Femur (tissue), 1 donor: Measurements from ENCODE around the gene MCUR1.
"Not testable (repeated sequence)": the region's sequence is repeated elsewhere in the genome, so short reads cannot be mapped to it uniquely, and the experiment has no call there.

ENCODE experiments used
- DNase-seq: peaks from one replicate; pipeline ENCODE4 v3.0.0-alpha.2; 2017

MCUR1 gene

DNA sequence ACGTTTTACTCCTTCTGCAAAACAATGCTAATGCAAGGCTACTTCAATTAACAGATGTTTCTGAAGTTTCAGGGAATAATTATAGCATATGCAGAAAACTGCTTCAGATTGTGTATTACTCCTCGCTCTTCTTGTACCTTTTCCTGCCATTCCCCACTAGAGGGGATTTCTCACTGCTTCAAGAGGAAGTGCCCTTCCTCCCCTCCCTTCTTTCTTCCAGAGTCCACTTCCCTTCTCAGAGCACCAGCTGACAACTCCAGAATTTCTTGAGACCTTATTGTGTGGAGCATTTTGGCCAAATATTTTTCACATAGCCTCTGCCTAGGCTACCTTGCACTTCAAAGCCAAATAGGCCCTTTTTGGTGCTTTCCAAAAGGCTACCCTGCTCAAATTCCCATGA lies 12.7 kb upstream of the MCUR1 start:
- DNase-seq = no peak

DNA sequence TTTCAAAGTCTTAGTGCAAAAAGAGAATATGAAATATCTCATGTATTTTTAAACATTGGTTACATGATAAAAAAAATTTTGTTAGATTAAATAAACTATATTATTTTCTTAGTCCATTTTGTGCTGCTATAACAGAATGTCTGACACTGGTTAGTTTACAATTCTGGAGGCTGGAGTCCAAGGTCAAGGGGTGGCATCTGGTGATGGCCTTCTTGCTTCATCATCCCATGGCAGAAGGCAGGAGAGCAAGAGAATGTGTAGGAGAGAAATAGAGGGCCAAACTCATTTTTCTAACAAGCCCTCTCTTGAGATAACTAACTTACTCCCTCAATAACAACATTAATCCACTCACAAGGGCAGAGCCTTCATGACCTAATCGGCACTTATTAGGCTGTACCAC lies 11.5 kb upstream of the MCUR1 start:
- DNase-seq = no peak

DNA sequence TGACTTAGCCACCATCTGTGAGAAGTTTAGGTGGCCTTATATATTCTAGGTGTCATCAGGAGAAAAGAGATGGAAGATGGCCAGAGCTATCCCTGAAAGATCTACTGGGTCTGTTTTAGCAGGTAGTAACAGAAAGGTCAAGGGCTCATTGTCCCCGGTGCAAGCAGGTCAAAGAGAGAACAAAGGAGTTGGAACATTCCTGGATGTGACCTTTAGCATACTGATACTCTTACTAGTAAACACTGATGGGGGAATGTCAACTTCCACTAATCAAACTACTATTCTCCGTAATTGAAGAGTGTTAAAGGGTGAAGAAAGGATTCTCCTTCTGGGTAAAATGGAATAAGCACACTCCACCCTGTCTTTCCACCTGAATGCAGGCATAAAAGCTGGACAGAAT lies 4.0 kb upstream of the MCUR1 start:
- no peak for DNase-seq

DNA sequence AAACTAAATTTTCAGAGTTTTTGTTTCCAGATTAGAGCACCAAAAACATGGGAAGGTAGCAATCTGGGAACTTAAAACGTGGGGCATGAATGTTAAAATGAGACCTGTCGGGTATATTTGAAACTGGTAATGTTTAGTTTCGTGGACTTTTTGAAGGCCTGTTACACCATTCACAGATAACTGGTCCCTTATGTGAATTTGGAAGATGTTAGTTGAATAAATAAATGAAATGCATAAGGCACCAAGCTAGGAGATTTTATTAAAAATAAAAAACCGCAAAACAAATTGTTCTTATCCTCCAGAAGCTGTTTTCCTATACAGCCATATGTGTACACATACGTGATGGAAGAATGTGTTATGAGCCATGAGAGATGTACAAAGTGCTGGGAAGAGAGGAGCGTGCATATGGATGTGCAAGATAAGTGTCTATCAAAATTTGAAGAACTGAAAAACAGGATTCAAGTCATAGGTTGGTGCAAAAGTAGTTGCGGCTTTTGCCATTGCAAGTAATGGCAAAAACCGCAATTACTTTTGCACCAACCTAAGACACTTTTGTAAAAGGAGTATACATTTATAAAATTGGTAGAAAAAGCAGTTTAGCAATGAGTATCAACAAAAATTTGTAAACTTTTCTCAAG lies 700 bp upstream of the MCUR1 start:
- no peak for DNase-seq

DNA sequence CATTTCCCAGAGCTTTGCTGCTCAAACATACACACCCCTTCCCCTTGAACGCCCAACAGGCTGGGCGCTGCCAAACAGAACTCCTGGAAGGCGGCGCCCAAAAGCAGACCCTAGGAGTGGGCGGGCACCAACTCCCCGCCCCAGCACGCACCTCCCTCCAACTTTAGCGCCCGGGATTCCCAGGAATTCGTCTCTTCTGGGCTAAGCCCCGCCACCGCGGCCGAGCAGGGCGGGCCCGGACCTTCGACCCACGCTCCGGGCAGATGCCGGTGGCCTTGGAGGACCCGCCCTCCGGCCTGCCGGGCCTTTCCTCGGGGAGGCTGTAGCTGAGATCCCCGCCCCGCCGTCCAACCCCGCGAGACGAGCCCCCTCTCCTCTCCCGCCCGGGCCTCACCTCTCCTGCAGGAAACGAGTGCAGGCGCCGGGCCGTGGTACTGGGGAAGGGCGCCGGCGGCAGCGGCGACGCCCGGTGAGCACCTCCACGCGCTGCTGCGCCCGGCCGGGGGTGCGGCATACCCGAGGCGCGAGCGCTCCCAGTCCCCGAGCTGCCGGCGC lies 659 bp downstream of the MCUR1 start:
- peak; percentile 87 for DNase-seq

DNA sequence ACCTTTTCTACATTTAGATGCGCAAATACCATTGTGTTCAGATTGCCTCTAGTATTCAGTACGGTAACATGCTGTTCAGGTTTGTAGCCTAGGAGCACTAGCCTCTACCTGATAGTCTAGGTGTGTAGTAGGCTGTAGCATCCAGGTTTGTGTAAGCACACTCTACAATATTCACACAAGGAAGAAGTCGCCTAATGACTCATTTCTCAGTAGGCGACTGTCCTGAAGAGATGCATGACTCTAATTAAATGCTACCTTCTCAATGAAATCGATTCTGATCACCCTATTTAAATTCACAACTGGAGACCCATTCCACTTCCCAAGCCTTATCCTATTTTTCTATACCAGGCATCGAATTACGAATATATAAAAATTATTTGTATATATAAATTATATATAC lies 1.3 kb downstream of the MCUR1 start:
- DNase-seq = no peak

DNA sequence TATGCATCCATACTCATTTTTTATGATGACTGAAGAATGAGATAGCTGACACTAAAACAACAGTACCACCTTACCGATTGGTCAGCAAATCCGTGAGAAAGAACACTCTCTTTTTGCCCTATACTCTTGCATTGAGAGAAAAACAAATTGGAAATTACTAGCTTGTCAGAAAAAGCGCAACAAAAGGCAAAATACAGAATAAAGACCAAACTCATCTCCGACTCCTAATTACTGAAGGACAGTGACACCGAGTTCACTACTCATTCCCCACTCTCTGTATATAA lies 2.1 kb downstream of the MCUR1 start:
- no peak for DNase-seq

DNA sequence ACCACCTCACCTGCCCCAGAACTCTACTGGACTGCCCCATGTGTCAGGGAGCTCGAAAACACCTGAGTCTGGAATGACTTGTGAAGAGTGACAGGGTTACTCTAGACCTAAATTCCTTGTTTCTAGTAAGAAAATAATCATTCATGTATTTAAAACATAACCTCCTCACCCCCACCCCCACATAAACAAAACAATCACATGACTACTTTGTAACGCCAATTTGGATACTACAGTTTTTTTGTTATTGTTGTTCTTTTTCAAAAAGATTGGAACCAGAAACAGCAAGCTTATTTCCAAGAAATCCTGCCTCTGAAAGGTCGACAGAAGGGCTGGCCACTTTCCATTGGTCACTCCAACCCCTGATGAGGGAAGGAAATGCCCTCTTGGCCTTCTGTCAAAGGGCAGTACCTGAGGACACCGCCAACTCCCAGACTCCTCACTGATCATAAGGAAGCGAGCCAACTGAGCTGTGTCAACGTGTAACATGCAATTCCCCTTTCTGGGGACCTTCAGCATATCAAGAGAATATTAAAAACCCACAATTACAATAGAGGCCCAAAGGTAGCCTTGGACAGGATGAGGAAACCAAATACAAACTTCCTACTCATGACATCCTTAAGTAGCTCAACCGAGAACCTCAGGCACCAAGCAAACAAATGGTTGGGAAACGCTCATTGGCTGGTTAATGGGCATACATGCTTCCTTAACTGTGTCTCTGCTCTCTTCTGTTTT lies 2.6 kb downstream of the MCUR1 start:
- DNase-seq = no peak

DNA sequence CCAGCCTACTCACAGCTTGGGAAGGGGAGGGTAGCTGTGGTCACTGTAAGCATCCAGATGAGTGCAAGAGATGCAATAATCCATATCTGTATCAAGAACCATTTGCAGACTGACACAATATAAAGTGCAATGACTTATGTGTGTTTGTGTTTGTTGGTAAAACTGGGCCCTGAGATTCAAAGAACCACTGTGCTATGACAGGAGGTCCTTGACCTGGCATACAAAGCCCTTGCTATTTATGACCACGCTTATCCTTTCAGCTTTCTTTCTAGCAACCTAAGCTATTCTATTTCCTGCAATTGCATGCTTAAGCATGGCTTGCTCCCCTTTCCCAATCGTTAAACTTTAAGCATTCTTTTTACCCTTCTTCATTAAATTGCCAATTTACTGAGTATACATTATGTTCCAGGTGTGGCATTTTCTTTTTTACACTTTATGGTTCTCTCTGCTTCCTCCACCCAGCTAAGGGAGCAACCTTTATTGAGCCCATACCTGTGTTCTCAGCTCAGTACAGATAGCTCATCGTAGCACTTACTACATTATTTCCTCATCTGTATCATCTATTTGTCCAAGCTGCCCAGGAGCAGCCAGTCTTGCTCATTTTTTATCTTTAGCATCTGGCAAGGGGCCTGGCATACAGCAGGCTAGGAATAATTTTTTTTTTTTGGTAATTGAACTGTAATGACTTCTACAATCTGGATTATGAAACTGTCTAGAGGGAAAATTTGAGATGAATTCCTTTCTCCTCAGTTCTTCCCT lies 3.5 kb downstream of the MCUR1 start:
- no peak for DNase-seq

DNA sequence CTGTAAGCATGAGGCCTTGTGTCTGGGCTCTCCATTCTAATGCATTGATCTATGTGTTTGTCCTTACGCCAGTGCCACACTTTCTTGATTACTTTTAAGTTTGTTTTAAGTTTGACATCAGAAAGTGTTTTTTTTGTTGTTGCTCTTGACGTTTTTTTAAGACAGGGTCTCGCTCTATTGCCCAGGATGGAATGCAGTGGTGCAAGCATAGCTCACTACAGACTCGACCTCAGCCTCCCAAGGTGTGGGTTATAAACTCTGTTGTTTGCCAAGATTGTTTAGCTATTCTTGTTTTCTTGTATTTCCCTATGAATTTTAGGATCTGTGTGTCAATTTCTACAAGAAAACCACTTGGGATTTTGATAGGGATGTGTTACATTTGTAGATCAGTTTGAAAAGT lies 5.6 kb downstream of the MCUR1 start:
- no peak for DNase-seq

DNA sequence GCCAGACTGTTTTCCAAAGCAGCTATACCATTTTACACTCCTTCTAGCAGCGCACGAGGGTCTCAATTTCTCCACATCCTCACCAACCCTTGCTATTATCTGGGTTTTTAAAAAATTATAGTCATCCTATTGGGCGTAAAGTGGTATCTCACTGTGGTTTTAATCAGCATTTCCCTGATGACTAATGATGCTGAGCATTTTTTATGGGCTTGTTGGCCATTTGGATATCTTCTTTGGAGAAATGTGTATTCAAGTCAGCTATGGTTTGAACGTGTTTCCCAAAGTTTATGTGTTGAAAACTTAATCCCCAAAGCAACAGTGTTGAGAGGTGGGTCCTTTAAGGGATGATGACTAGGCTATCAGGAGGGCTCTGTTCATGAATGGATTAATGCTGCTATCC lies 6.7 kb downstream of the MCUR1 start:
- no peak for DNase-seq

DNA sequence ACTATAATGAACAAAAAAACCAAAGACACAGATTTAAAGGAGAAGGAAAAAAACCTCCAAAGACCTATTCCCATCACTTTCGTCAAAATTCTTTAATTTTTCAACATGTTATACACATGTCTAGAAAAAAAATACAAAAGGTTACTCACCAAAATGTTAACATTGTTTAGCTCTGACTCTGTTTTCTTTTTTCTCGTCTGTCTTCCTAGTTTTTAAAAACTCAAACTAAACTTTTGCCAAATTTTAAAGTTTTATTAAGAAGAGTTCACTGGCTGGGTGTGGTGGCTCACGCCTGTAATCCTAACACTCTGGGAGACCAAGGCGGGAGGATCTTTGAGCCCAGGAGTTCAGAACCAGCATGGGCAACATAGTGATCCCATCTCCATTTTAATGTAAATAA lies 10.8 kb downstream of the MCUR1 start:
- DNase-seq = no peak

DNA sequence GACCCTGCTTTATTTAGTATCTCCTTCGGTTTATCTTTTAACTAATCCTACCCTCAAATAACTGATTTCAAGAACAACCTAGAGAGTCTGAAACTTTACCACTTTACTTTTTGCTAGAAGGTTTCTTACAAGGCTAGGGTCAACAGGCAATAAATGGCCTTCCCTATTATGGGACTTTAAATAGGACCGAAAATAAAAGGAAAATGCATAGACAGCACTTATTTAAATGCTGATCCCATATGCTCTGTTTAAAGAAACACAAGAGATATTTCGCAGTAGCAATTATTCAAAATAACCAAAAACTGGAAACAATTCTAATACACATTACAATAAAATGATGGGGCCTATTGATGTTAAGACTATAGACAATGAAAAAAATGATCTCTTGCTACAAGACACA lies 13.7 kb downstream of the MCUR1 start:
- no peak for DNase-seq

DNA sequence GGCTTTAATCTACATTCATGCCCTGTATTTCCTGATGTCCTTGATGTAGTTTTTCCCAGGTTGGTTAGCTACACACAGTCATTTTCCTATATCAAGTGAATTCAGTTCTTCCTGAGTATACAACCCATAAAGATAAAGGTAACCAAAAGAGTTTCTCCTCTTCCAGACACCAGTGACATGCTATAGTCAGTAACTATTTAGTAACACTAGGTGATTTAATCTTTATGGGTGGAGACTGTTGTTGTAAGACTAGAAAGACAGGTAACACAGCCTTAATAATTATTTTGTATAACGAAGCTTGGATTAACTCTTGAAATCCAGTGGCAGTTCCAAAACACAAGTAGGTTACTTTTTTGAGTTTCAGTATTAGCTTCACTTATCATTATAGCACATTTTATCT lies 17.6 kb downstream of the MCUR1 start:
- no peak for DNase-seq

DNA sequence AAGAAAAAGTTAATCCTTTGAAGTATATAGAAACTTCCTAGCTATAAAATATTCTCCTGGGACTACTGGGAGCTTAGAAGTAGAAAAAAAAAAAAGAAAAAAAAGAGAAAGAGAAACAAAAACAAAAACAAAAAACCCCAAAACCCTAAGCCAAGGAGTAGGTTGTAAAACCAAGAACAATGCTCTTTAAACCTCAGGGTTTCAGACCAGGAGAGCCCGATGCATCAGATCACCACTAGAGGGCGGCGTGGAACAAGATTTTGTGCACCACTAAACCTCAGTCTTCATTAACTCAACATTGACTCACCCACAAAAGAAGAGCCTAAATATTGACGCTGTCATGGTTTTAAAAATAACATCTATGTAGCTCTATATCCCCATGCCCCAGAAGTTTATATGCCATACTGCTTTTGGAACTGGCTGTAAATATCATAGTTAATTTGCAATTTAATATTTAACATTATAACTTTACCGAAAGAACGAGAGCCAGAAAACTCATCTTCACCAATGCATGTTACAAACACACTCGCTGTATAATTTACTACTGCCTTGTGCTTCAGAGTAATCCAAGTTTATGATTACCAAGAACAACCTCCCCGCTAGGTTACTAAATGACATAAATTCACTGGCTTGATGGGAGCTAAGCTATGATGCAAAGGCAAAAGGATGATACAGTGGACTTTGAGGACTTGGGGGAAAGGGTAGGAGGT lies 19.2 kb downstream of the MCUR1 start:
- DNase-seq = peak; percentile 86

DNA sequence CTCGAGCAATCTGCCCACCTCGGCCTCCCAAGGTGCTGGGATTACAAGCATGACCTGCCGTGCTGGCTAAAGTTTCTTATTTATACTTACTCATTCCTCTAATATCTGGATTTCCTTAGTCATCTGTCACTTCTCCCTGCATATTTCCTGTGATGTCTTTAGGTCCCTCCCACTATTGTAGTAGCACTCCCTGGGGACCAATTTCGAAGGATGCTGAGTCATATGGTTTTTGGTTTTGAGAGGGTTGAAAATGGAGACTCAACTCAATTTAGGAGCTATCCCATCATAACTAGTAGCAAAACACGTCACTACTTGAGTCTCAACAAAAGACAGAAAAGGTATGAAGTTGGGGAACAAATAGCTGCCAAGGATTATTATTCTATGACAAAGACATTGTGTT lies 20.2 kb downstream of the MCUR1 start:
- no peak for DNase-seq

DNA sequence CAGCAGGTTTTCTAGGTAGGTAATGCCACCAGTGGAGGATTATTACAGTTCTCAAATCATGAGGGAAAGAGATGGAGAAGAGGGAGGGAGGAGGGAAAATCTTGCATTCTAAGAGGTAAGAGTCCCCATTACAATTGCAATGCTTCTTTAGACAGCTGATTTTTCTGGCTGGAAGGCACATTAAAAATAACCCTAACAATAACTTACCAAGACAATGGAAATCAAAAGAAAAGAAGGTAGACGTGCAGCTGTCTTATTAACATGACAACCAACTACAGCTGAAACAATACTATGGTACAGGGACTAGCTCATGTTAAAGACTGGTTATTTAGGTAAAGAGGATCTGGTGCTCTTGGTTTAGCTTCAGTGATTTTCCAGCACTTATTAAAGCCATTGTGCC lies 24.6 kb downstream of the MCUR1 start:
- no peak for DNase-seq

DNA sequence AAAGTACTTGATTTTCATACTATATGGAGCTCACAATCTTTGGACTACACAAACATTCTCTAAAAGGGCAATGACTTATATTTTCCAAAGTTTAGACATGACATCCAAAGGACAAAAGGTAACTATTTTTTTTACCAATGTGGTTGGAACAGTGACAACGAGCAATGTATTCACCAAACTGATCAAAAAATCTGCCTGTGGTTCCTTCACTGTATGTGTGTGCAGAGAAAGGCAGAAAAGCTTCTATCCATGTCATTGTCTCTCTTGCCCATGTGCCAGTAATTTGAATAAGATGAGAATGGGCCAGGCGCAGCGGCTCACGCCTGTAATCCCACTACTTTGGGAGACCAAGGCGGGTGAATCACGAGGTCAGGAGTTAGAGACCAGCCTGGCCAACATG lies 25.5 kb downstream of the MCUR1 start:
- DNase-seq = no peak

DNA sequence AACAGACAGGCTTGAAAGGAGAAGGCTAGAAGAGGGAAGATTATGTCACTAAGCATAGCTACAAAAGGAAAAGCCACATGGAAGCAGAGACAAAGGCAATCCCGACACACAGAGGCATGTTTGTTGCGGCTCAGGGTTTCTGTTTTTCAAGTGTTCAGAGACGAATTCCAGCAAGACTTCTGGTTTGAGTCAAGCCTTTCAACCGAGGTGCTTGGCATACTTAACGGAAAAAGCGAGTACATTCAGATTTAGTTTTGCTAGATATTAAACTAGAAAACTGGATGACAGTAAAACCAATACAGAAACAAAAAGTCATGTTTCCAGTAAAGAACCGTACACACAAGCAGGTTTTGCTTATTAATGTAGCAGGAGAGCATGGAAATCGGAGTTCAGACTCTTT lies 27.2 kb downstream of the MCUR1 start:
- DNase-seq = peak; percentile 61

DNA sequence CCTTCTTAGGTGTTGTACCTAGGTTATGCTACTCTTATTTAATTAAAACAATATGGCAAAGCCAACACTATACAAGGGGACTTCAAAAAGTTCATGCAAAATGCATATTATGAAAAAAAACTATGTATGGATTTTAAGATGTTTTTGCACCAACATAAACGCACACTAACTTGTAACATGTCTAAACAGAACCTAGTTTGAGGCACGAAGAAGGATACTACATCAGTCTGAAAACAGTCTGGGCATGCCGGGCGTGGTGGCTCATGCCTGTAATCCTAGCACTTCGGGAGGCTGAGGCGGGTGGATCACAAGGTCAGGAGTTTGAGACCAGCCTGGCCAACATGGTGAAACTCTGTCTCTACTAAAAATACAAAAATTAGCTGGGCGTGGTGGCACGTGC lies 34.2 kb downstream of the MCUR1 start:
- DNase-seq = not testable (repeated sequence)

DNA sequence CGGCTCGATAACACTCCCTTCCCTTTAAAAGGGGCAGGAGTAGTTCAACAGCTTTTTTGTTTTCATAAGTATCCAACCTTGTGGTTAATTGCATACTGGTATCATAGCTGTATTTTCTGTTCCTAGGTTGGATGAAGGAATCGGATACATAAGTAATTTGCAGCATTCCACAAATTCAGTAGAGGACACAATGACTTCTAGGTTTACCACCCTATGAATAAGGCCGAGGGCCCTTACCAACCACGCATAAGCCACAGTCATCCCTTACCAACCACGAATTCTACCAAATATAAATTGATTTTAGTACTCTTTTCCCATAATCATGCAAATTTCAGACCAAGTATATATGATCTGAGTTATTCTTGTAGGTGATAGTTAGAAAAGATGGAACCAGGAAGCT lies 36.3 kb downstream of the MCUR1 start:
- DNase-seq = no peak

DNA sequence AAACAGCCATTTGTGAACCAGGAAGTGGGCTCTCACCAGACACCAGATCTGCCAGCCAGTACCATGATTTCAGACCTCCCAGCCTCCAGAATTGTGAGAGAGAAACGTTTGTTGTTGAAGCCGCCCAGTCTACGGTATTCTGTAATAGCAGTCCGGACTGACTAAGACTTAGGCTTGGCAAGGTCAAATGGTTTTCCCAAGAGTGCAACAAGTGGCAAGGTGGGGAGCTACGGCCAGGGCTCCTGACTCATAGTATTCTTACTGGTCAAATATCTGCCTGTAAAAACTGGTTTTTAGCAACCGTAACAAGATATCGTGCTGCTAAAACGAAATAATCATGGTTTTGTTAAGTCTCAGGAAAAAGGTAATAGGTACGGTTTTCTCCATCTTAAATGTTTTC lies 37.8 kb downstream of the MCUR1 start:
- no peak for DNase-seq

DNA sequence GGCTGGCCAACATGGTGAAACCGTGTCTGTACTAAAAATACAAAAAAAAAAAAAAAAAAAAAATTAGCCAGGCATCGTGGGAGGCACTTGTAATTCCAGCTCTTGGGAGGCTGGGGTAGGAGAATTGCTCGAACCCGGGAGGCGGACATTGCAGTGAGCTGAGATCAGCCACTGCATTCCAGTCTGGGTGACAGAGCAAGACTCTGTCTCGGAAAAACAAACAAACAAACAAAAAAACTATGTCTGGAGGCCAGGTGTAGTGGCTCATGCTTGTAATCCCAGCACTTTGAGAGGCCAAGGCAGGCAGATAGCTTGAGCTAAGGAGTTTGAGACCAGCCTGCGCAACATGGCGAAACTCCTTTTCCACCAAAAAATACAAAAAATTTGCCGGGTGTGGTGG lies 38.9 kb downstream of the MCUR1 start:
- DNase-seq = not testable (repeated sequence)
